Suprapubic skin (tissue), 4 donors: ENCODE measurements around the gene TTC13.

Experiments
- CTCF ChIP-seq, 2 donors: fragments of 200-600 bp in 1 of 2; fragments of 450-650 bp in 1 of 2; sonication (generic) in 1 of 2; IDR thresholded peaks; one replicate each; pipeline ENCODE4 v1.5.1; 2016 to 2019; ENCODE audit warnings: antibody characterized with exemption in 2 of 2, mild to moderate bottlenecking in 1 of 2, moderate library complexity in 1 of 2
- EP300 ChIP-seq: sonication (generic); formaldehyde crosslinking; IDR thresholded peaks from one replicate; pipeline ENCODE4 v1.6.1; 2017; ENCODE audit warnings: antibody characterized with exemption
- POLR2A ChIP-seq, 2 donors: fragments of 450-650 bp; IDR thresholded peaks; one replicate each; pipeline ENCODE4 v1.6.1; 2017; ENCODE audit warnings: antibody characterized with exemption in 2 of 2, mild to moderate bottlenecking in 2 of 2, moderate library complexity in 2 of 2
- POLR2AphosphoS5 ChIP-seq, 3 donors: sonication (generic); formaldehyde crosslinking; IDR thresholded peaks; one replicate each; pipeline ENCODE4 v1.6.1; 2017; ENCODE audit warnings: antibody characterized with exemption in 3 of 3

- no peak for TF ChIP-seq CTCF (IDR thresholded peaks at IDR 0.05)
- no peak for TF ChIP-seq POLR2A (IDR thresholded peaks at IDR 0.05)
- no peak for TF ChIP-seq POLR2AphosphoS5 (IDR thresholded peaks at IDR 0.05)
- no peak for TF ChIP-seq EP300
These were observed 109.8 kb downstream of the TTC13 start for GRCh38 chr1:230868736-230869385.
